ENCODE measurements around the gene IAPP.

- TF ChIP-seq CHD4 (IDR thresholded peaks at IDR 0.05; ENCODE audit: insufficient read depth, insufficient replicate concordance, low read depth, low read length, poor library complexity, severe bottlenecking) (no peak), ZBTB43 (CRISPR knock-in tag; IDR thresholded peaks at IDR 0.05) (no peak), NKRF (IDR thresholded peaks at IDR 0.05; ENCODE audit: borderline replicate concordance) (no peak), CTCF (IDR thresholded peaks at IDR 0.05 in 2 of 3, conservative IDR thresholded peaks at IDR 0.05 in 1 of 3; ENCODE audit: insufficient read depth in 2 of 3, low read depth in 1 of 3, low read length in 3 of 3) (no peak), CBX5 (IDR thresholded peaks at IDR 0.05; ENCODE audit: borderline replicate concordance, low read depth) (no peak), EP300 (IDR thresholded peaks at IDR 0.05; ENCODE audit: low read length) (no peak), ZNF3 (CRISPR knock-in tag; IDR thresholded peaks at IDR 0.05) (no peak), POLR2A (conservative IDR thresholded peaks at IDR 0.05) (no peak), ZNF561 (CRISPR knock-in tag; conservative IDR thresholded peaks at IDR 0.05) (no peak), NRF1 (conservative IDR thresholded peaks at IDR 0.05 in 1 of 2, IDR thresholded peaks at IDR 0.05 in 1 of 2) (no peak), MYC (IDR thresholded peaks at IDR 0.05; ENCODE audit: low read depth, low read length) (no peak), MYC (CRISPR knock-in tag; IDR thresholded peaks at IDR 0.05; ENCODE audit: borderline replicate concordance, low read depth) (no peak)
- TF ChIP-seq, protein P1, sequence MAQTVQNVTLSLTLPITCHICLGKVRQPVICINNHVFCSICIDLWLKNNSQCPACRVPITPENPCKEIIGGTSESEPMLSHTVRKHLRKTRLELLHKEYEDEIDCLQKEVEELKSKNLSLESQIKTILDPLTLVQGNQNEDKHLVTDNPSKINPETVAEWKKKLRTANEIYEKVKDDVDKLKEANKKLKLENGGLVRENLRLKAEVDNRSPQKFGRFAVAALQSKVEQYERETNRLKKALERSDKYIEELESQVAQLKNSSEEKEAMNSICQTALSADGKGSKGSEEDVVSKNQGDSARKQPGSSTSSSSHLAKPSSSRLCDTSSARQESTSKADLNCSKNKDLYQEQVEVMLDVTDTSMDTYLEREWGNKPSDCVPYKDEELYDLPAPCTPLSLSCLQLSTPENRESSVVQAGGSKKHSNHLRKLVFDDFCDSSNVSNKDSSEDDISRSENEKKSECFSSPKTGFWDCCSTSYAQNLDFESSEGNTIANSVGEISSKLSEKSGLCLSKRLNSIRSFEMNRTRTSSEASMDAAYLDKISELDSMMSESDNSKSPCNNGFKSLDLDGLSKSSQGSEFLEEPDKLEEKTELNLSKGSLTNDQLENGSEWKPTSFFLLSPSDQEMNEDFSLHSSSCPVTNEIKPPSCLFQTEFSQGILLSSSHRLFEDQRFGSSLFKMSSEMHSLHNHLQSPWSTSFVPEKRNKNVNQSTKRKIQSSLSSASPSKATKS (CRISPR knock-in tag; IDR thresholded peaks at IDR 0.05) = no peak
Measured at GRCh38 chr12:21369141-21369980, 3.3 kb upstream of the IAPP start.
